ENCODE measurements around the gene IL2.

The IL2 gene

GRCh38 chr4:122479935-122480416, 23.5 kb upstream of the IL2 start:
- no peak for TF ChIP-seq ZC3H10 (CRISPR knock-in tag; IDR thresholded peaks at IDR 0.05)
- no peak for TF ChIP-seq OSR1 (CRISPR knock-in tag; IDR thresholded peaks at IDR 0.05)
- TF ChIP-seq GLIS3 (CRISPR knock-in tag; IDR thresholded peaks at IDR 0.05): no peak
- TF ChIP-seq ZNF8 (CRISPR knock-in tag; IDR thresholded peaks at IDR 0.05): no peak
- no peak for TF ChIP-seq CSRNP3 (CRISPR knock-in tag; IDR thresholded peaks at IDR 0.05)
- TF ChIP-seq PPARA (CRISPR knock-in tag; IDR thresholded peaks at IDR 0.05; ENCODE audit: borderline replicate concordance): no peak
- TF ChIP-seq SNAI2 (CRISPR knock-in tag; IDR thresholded peaks at IDR 0.05): no peak
- no peak for TF ChIP-seq CREB5 (CRISPR knock-in tag; IDR thresholded peaks at IDR 0.05; ENCODE audit: low read depth)
- TF ChIP-seq BACH2 (CRISPR knock-in tag; IDR thresholded peaks at IDR 0.05; ENCODE audit: borderline replicate concordance): no peak
- TF ChIP-seq TSHZ2 (CRISPR knock-in tag; IDR thresholded peaks at IDR 0.05): no peak
- TF ChIP-seq ISL1 (CRISPR knock-in tag; IDR thresholded peaks at IDR 0.05): no peak
- no peak for TF ChIP-seq TOX (CRISPR knock-in tag; IDR thresholded peaks at IDR 0.05; ENCODE audit: borderline replicate concordance)
- no peak for TF ChIP-seq ARNTL (CRISPR knock-in tag; IDR thresholded peaks at IDR 0.05; ENCODE audit: borderline replicate concordance, low read depth)
- TF ChIP-seq POU6F1 (CRISPR knock-in tag; IDR thresholded peaks at IDR 0.05; ENCODE audit: borderline replicate concordance, low read depth): no peak
- no peak for ATAC-seq

- no peak for ATAC-seq
- TF ChIP-seq ARNTL (CRISPR knock-in tag; IDR thresholded peaks at IDR 0.05; ENCODE audit: borderline replicate concordance, low read depth) (no peak), ZNF70 (CRISPR knock-in tag; IDR thresholded peaks at IDR 0.05) (no peak), TOX (CRISPR knock-in tag; IDR thresholded peaks at IDR 0.05; ENCODE audit: borderline replicate concordance) (no peak), ZNF565 (CRISPR knock-in tag; conservative IDR thresholded peaks at IDR 0.05; ENCODE audit: low read depth) (no peak), GLIS3 (CRISPR knock-in tag; IDR thresholded peaks at IDR 0.05) (no peak), OSR1 (CRISPR knock-in tag; IDR thresholded peaks at IDR 0.05) (no peak), TCF4 (CRISPR knock-in tag; IDR thresholded peaks at IDR 0.05; ENCODE audit: borderline replicate concordance) (no peak), CSDC2 (CRISPR knock-in tag; IDR thresholded peaks at IDR 0.05) (no peak), ZFP30 (CRISPR knock-in tag; IDR thresholded peaks at IDR 0.05) (no peak), TSHZ2 (CRISPR knock-in tag; IDR thresholded peaks at IDR 0.05) (no peak), BACH2 (CRISPR knock-in tag; IDR thresholded peaks at IDR 0.05; ENCODE audit: borderline replicate concordance) (no peak), CREB5 (CRISPR knock-in tag; IDR thresholded peaks at IDR 0.05; ENCODE audit: low read depth) (no peak), RARB (CRISPR knock-in tag; IDR thresholded peaks at IDR 0.05) (no peak), CSRNP3 (CRISPR knock-in tag; IDR thresholded peaks at IDR 0.05) (no peak)
Measured at GRCh38 chr4:122476745-122477144, 20.2 kb upstream of the IL2 start.

All from SK-N-SH treated with all-trans-retinoic acid at 6 μM for 48 hours (cell line).